GM12878 (cell line): ENCODE data around the gene KCNQ1OT1. TPM values are rescaled to one million over a fixed set of nuclear protein-coding genes. Genes with fewer than 3 reads are reported as not detected.

Experiments
- ATAC-seq: fragments of 200-7000 bp; cut with Tn5 transposase; 3 replicates; pipeline ENCODE4 v1.9.1; 2020; ENCODE audit warnings: mild to moderate bottlenecking, moderate library complexity
- BruUV-seq: library from RNA; stranded (reverse); fragments of 400-500 nt; replicated peaks from 2 replicates; lab custom pipeline; 2021; lab: Mats Ljungman, UMichigan
- CTCF ChIA-PET: fragments of 300-600 bp; sonication (Branson Sonifier 250); formaldehyde crosslinking; extraction: SDS; loops from one replicate; lab custom pipeline; 2021; ENCODE audit warnings: inconsistent platforms; lab: Yijun Ruan, JAX
- POLR2A ChIA-PET: fragments of 350-600 bp; formaldehyde crosslinking; extraction: SDS; loops from one replicate; lab custom pipeline; 2021; ENCODE audit warnings: inconsistent platforms; lab: Charles Lee
- RAD21 ChIA-PET: fragments of 300-600 bp; sonication (Branson Sonifier 250); formaldehyde crosslinking; loops from one replicate; lab custom pipeline; 2023; ENCODE audit warnings: antibody characterized with exemption; ENCODE audit not compliant: unreplicated experiment; lab: Charles Lee
- SMC1A ChIA-PET: fragments of 300-600 bp; sonication (Branson Sonifier 250); formaldehyde crosslinking; loops from one replicate; lab custom pipeline; 2023; ENCODE audit not compliant: unreplicated experiment, uncharacterized antibody; lab: Charles Lee
- DNase-seq: peaks from one replicate; pipeline ENCODE4 v3.0.0-alpha.2; 2011; ENCODE audit warnings: low read depth, low spot score
- FAIRE-seq: peaks from 3 replicates; lab custom pipeline; 2011; peaks lifted over from hg19 to GRCh38; lab: Jason Lieb, UNC
- H2AFZ ChIP-seq: 2 replicates; pipeline ENCODE4 v1.6.0; 2011; ENCODE audit warnings: low read depth, low read length, control low read depth; ENCODE audit not compliant: control insufficient read depth
- H3K27ac ChIP-seq: 2 replicates; pipeline ENCODE4 v1.5.1; 2011; ENCODE audit warnings: control low read depth; ENCODE audit not compliant: control insufficient read depth, insufficient read depth
- H3K27me3 ChIP-seq, 2 experiments: replicated peaks in 1 of 2; 2 replicates each; pipeline versions ENCODE4 v1.6.0 to v1.6.1; 2011; ENCODE audit warnings: low read length in 1 of 2; ENCODE audit not compliant: control insufficient read depth in 2 of 2, insufficient read depth in 2 of 2
- H3K36me3 ChIP-seq, 2 experiments: 2 replicates each; pipeline ENCODE4 v1.5.1; 2011; ENCODE audit warnings: low read length in 1 of 2; ENCODE audit not compliant: control insufficient read depth in 2 of 2, insufficient read depth in 2 of 2
- H3K4me1 ChIP-seq: 2 replicates; pipeline ENCODE4 v1.6.1; 2011; ENCODE audit warnings: mild to moderate bottlenecking, low read length, moderate library complexity, mixed read lengths; ENCODE audit not compliant: control insufficient read depth, insufficient read depth
- H3K4me2 ChIP-seq: 2 replicates; pipeline ENCODE4 v1.6.0; 2011; ENCODE audit warnings: control low read depth; ENCODE audit not compliant: control insufficient read depth, insufficient read depth
- H3K4me3 ChIP-seq: fragments of 200-600 bp; sonication (generic); 2 replicates; pipeline ENCODE4 v1.5.1; 2016
- H3K79me2 ChIP-seq: 2 replicates; pipeline ENCODE4 v1.6.0; 2011; ENCODE audit warnings: low read length; ENCODE audit not compliant: control insufficient read depth, insufficient read depth
- H3K9ac ChIP-seq: 2 replicates; pipeline ENCODE4 v1.8.0; 2011; ENCODE audit warnings: low read length, control low read depth, mixed read lengths; ENCODE audit not compliant: control insufficient read depth, insufficient read depth
- H3K9me3 ChIP-seq: replicated peaks from 3 replicates; pipeline ENCODE4 v1.5.1; 2011; ENCODE audit warnings: mild to moderate bottlenecking, low read length; ENCODE audit not compliant: control insufficient read depth, insufficient read depth
- H4K20me1 ChIP-seq: 2 replicates; pipeline ENCODE4 v1.6.0; 2011; ENCODE audit not compliant: control insufficient read depth, insufficient read depth
- ATF7 ChIP-seq: fragments of 450-650 bp; IDR thresholded peaks from 2 replicates; pipeline ENCODE4 v1.6.1; 2016; ENCODE audit warnings: low read depth, mild to moderate bottlenecking
- CBX5 ChIP-seq: sonication (generic); IDR thresholded peaks from 2 replicates; pipeline ENCODE4 v1.6.1; 2016; ENCODE audit warnings: low read depth, moderate library complexity, mild to moderate bottlenecking, inconsistent platforms
- CEBPB ChIP-seq, 2 experiments: fragments of 150-350 bp in 1 of 2; IDR thresholded peaks; 2 replicates each; pipeline ENCODE4 v1.6.1; 2012 to 2014; ENCODE audit warnings: low read depth in 2 of 2, low read length in 2 of 2, borderline replicate concordance in 1 of 2, inconsistent platforms in 1 of 2
- ETV6 ChIP-seq, 2 experiments: fragments of 450-650 bp in 1 of 2; IDR thresholded peaks in 1 of 2; conservative IDR thresholded peaks in 1 of 2; 2 replicates each; pipeline ENCODE4 v1.6.1; 2014; ENCODE audit warnings: antibody characterized with exemption in 1 of 2, borderline replicate concordance in 1 of 2, low read depth in 1 of 2, mild to moderate bottlenecking in 1 of 2, moderate library complexity in 1 of 2
- GATAD2B ChIP-seq: fragments of 450-650 bp; conservative IDR thresholded peaks from 2 replicates; pipeline ENCODE4 v1.6.1; 2017; ENCODE audit warnings: low read depth, mild to moderate bottlenecking, moderate library complexity
- HDAC2 ChIP-seq: fragments of 200-600 bp; sonication (generic); IDR thresholded peaks from 2 replicates; pipeline ENCODE4 v1.6.1; 2017
- POLR2A ChIP-seq: IDR thresholded peaks from 2 replicates; pipeline ENCODE4 v1.6.1; 2011; ENCODE audit warnings: low read depth, mild to moderate bottlenecking, low read length
- USF2 ChIP-seq: IDR thresholded peaks from 2 replicates; pipeline ENCODE4 v1.6.1; 2011; ENCODE audit warnings: low read depth, low read length, improper control_type of control experiment, borderline replicate concordance
- WGBS: methylation state at CpG from one replicate; pipeline ENCODE4 v1.1.6; 2016; ENCODE audit warnings: low lambda C conversion rate; ENCODE audit not compliant: insufficient replicate concordance, insufficient coverage; ENCODE audit errors: missing lambda C conversion rate; 5-methylcytosine and 5-hydroxymethylcytosine counted together
- in situ Hi-C: fragments of 300-500 bp; cut with MboI; formaldehyde crosslinking; loops from 9 replicates; pipeline ENCODE4 v1.14.3; 2018; ENCODE audit warnings: mixed read lengths
- intact Hi-C: fragments of 100-400 bp; cut with micrococcal nuclease; formaldehyde crosslinking; loops from one replicate; pipeline ENCODE4 v1.14.2; 2022; ENCODE audit not compliant: unreplicated experiment
- polyA plus RNA-seq, 11 experiments: library from polyadenylated mRNA; depleted of rRNA in 4 of 11; unstranded in 6 of 11; stranded (reverse) in 5 of 11; fragments of >200 nt; fragmentation: Nextera tagmentation in 4 of 11; fragmentation: Illumina TruSeq in 1 of 11; extraction: Ambion mirVana in 4 of 11; extraction: Trizol in 1 of 11; gene quantifications; 1 replicate in 1 of 11; 2 replicates in 10 of 11; pipeline versions ENCODE4 v1.2.1 to v1.2.3, GENCODE V29; 2011 to 2016; ENCODE audit warnings: inconsistent platforms in 2 of 11, missing spikeins in 2 of 11, low read depth in 1 of 11
- total RNA-seq, 4 experiments: library from RNA; depleted of rRNA in 3 of 4; stranded (reverse); fragments of >200 nt in 3 of 4; fragmentation: Illumina TruSeq in 1 of 4; extraction: Trizol in 1 of 4; gene quantifications; 2 replicates each; pipeline versions ENCODE4 v1.2.1 to v1.2.3, GENCODE V29; 2013 to 2021
- TF ChIP-seq, protein P1 (sequence below): IDR thresholded peaks from 2 replicates; pipeline ENCODE4 v1.6.1; 2012; ENCODE audit warnings: low read length, inconsistent platforms
- TF ChIP-seq, protein P2 (sequence below): fragments of 450-650 bp; IDR thresholded peaks from 2 replicates; pipeline ENCODE4 v1.6.1; 2017; ENCODE audit warnings: mild to moderate bottlenecking, moderate library complexity
- TF ChIP-seq, protein P3 (sequence below): IDR thresholded peaks from 2 replicates; pipeline ENCODE4 v1.6.1; 2012; ENCODE audit warnings: low read depth, low read length, improper control_type of control experiment

The KCNQ1OT1 gene
- total and polyA plus RNA-seq, 10 of the 15 experiments (the other 5 are each of a cell fraction or from before 2014, with no cell fraction given), result 0.02 to 1.6 (median 0.41) TPM

GRCh38 chr11:2688381-2689231 lies 11.2 kb downstream of the KCNQ1OT1 start:
- WGBS, result 60% methylated on average over 6 of the region's 6 CpGs
- POLR2A ChIA-PET, result no interaction called here

More at GRCh38 chr11:2688381-2689231, 11.2 kb downstream of the KCNQ1OT1 start:
- H3K27me3 ChIP-seq, result no peaks in the 10 kb centered on the region
- no peak for DNase-seq
- BruUV-seq, result no TSS peak
- SMC1A ChIA-PET, result no interaction called here
- TF ChIP-seq ETV6 (conservative IDR thresholded peaks at IDR 0.05 in 1 of 2, IDR thresholded peaks at IDR 0.05 in 1 of 2; ENCODE audit: borderline replicate concordance in 1 of 2, low read depth in 1 of 2) (no peak), CBX5 (no peak), ATF7 (no peak), CEBPB (IDR thresholded peaks at IDR 0.05; ENCODE audit: borderline replicate concordance in 1 of 2, low read depth in 2 of 2, low read length in 2 of 2) (no peak), HDAC2 (no peak), GATAD2B (no peak), POLR2A (no peak), USF2 (no peak)
- TF ChIP-seq, protein P1, sequence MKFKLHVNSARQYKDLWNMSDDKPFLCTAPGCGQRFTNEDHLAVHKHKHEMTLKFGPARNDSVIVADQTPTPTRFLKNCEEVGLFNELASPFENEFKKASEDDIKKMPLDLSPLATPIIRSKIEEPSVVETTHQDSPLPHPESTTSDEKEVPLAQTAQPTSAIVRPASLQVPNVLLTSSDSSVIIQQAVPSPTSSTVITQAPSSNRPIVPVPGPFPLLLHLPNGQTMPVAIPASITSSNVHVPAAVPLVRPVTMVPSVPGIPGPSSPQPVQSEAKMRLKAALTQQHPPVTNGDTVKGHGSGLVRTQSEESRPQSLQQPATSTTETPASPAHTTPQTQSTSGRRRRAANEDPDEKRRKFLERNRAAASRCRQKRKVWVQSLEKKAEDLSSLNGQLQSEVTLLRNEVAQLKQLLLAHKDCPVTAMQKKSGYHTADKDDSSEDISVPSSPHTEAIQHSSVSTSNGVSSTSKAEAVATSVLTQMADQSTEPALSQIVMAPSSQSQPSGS, result no peak
- TF ChIP-seq, protein P2, sequence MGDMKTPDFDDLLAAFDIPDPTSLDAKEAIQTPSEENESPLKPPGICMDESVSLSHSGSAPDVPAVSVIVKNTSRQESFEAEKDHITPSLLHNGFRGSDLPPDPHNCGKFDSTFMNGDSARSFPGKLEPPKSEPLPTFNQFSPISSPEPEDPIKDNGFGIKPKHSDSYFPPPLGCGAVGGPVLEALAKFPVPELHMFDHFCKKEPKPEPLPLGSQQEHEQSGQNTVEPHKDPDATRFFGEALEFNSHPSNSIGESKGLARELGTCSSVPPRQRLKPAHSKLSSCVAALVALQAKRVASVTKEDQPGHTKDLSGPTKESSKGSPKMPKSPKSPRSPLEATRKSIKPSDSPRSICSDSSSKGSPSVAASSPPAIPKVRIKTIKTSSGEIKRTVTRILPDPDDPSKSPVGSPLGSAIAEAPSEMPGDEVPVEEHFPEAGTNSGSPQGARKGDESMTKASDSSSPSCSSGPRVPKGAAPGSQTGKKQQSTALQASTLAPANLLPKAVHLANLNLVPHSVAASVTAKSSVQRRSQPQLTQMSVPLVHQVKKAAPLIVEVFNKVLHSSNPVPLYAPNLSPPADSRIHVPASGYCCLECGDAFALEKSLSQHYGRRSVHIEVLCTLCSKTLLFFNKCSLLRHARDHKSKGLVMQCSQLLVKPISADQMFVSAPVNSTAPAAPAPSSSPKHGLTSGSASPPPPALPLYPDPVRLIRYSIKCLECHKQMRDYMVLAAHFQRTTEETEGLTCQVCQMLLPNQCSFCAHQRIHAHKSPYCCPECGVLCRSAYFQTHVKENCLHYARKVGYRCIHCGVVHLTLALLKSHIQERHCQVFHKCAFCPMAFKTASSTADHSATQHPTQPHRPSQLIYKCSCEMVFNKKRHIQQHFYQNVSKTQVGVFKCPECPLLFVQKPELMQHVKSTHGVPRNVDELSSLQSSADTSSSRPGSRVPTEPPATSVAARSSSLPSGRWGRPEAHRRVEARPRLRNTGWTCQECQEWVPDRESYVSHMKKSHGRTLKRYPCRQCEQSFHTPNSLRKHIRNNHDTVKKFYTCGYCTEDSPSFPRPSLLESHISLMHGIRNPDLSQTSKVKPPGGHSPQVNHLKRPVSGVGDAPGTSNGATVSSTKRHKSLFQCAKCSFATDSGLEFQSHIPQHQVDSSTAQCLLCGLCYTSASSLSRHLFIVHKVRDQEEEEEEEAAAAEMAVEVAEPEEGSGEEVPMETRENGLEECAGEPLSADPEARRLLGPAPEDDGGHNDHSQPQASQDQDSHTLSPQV, result no peak
- TF ChIP-seq, protein P3, sequence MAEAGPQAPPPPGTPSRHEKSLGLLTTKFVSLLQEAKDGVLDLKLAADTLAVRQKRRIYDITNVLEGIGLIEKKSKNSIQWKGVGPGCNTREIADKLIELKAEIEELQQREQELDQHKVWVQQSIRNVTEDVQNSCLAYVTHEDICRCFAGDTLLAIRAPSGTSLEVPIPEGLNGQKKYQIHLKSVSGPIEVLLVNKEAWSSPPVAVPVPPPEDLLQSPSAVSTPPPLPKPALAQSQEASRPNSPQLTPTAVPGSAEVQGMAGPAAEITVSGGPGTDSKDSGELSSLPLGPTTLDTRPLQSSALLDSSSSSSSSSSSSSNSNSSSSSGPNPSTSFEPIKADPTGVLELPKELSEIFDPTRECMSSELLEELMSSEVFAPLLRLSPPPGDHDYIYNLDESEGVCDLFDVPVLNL, result no peak
- no peak overlapping the region for H3K4me3 ChIP-seq
- no peaks in the 10 kb centered on the region for H3K9me3 ChIP-seq
- H3K79me2 ChIP-seq, result peaks cover 7% of the 10 kb centered on the region
- H3K36me3 ChIP-seq, result peaks cover 0 to 5% of the 10 kb centered on the region in 2 experiments; a peak in 1 of 4 replicates
- intact Hi-C loops, result no loop called here
- in situ Hi-C loops, result no loop called here
- FAIRE-seq, result no peak
- RAD21 ChIA-PET, result no interaction called here
- no peak overlapping the region for H3K27ac ChIP-seq
- no peak overlapping the region for H3K4me2 ChIP-seq
- H4K20me1 ChIP-seq, result no peaks in the 10 kb centered on the region
- CTCF ChIA-PET, result no interaction called here
- no peaks in the 10 kb centered on the region; the same call in 1 of the 2 replicates for H3K4me1 ChIP-seq
- H2AFZ ChIP-seq, result no peak overlapping the region
- H3K9ac ChIP-seq, result no peak overlapping the region
- ATAC-seq, result no peak
